Vein endothelial cell (primary cell): ENCODE results near the gene SBSN. TPM values are rescaled to one million over a fixed set of nuclear protein-coding genes. Genes with fewer than 3 reads are reported as not detected.

Experiments
- total RNA-seq: library from RNA; depleted of rRNA; stranded (reverse); fragments of >200 nt; gene quantifications from 2 replicates; pipeline ENCODE4 v1.2.3, GENCODE V29; 2012

SBSN gene
- total RNA-seq, result not detected in 2 replicates

GRCh38 chr19:35528218-35529038 is at the start of gene SBSN:
TSS of gene SBSN (minus strand) at chr19:35528311. CDS start at chr19:35528281, 30 bp downstream.

GRCh38 chr19:35563207-35563829 is 35.2 kb upstream of the SBSN start, which contains the start of gene ATP4A:
TSS of gene ATP4A (minus strand) at chr19:35563658. CDS start at chr19:35563629, 29 bp downstream.

DNA sequence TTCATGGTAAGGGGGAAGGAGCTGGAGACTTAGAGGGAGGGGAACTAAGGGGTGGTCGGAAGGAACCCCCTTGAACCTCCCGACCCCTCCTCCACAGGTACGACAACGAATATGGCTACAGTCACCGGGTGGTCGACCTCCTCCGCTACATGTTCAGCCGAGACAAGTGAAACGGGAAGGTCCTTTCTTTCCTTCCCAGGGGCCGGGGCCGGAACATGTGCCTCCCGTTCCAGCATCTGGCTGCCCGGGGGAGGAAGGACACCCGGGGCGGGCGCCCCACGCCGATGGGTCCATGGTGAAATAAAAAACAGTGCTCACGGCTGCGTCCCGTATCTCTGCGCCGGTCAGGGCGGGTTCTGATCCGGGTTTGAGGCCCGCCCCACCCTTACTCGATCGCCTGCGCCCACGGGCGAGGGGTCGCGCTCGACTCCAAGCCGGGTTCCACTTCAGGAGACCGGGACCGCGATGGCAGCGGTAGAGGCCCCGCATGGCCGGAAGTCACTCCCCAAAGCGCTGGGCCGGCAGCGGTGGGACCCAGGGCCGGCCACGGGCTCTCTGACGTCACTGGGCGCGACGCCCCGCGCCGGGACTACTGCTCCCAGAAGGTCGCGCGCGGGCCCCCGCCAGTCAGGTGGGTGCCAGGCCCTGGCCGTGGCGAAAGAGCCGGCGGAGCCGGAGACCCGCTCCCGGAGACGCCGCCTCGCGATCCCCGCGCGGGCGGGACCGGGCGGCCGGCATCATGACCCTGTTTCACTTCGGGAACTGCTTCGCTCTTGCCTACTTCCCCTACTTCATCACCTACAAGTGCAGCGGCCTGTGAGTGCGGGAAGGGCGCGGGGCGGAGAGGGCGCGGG is 17.1 kb upstream of the SBSN start, which contains the start of gene TMEM147:
TSS of gene TMEM147 (plus strand) at position 626 of the 854 bp plus-strand sequence. CDS start at position 740, 114 bp downstream.

GRCh38 chr19:35533201-35533821 is 5.2 kb upstream of the SBSN start, which contains the start of gene GAPDHS:
TSS of gene GAPDHS (plus strand) at chr19:35533456. CDS start at chr19:35533528, 72 bp downstream.

GRCh38 chr19:35513628-35514281 is 14.4 kb downstream of the SBSN start, which contains the start of gene DMKN:
TSS of gene DMKN (minus strand) at chr19:35513649. CDS start at chr19:35513475, 174 bp downstream.

GRCh38 chr19:35490364-35490763 is 37.7 kb downstream of the SBSN start, which contains the start of gene KRTDAP:
TSS of gene KRTDAP (minus strand) at chr19:35490464. CDS start at chr19:35490442, 22 bp downstream.

Other genes starting within 250 kb of the SBSN start
- under 0.01 TPM in 1 of 2 replicates, not detected in the other for gene HAMP, start 245.8 kb downstream of the SBSN start, total RNA-seq
- not detected in 2 replicates for gene MAG, start 236.2 kb downstream of the SBSN start, total RNA-seq
- 0.19 TPM in 1 of 2 replicates, not detected in the other for gene CD22, start 199.1 kb downstream of the SBSN start, total RNA-seq
- gene FFAR1, start 180.4 kb downstream of the SBSN start, total RNA-seq, result not detected in 2 replicates
- not detected in 2 replicates for gene FFAR3, start 169.9 kb downstream of the SBSN start, total RNA-seq
- gene GPR42, start 157.2 kb downstream of the SBSN start, total RNA-seq, result not detected in 2 replicates
- not detected in 2 replicates for gene FFAR2, start 80.1 kb downstream of the SBSN start, total RNA-seq
- gene KRTDAP, start 37.8 kb downstream of the SBSN start, total RNA-seq, result not detected in 2 replicates
- not detected in 2 replicates for gene DMKN, start 14.7 kb downstream of the SBSN start, total RNA-seq
- gene GAPDHS, start 5.1 kb upstream of the SBSN start, total RNA-seq, result not detected in 2 replicates
- 58.0 and 58.8 TPM in 2 replicates for gene TMEM147, start 17.3 kb upstream of the SBSN start, total RNA-seq
- not detected in 2 replicates for gene ATP4A, start 35.3 kb upstream of the SBSN start, total RNA-seq
- not detected in 2 replicates for gene PMIS2, start 57.9 kb upstream of the SBSN start, total RNA-seq
- 8.5 and 9.1 TPM in 2 replicates for gene HAUS5, start 84.4 kb upstream of the SBSN start, total RNA-seq
- 49.6 and 56.5 TPM in 2 replicates for gene RBM42, start 100.7 kb upstream of the SBSN start, total RNA-seq
- 0.29 and 0.65 TPM in 2 replicates for gene ETV2, start 113.4 kb upstream of the SBSN start, total RNA-seq
- 214 and 293 TPM in 2 replicates for gene COX6B1, start 120.0 kb upstream of the SBSN start, total RNA-seq
- not detected in 2 replicates for gene UPK1A, start 138.2 kb upstream of the SBSN start, total RNA-seq
- not detected in 2 replicates for gene ZBTB32, start 176.2 kb upstream of the SBSN start, total RNA-seq
- 8.5 and 9.4 TPM in 2 replicates for gene KMT2B, start 189.7 kb upstream of the SBSN start, total RNA-seq
- 0.76 and 0.98 TPM in 2 replicates for gene IGFLR1, start 214.1 kb upstream of the SBSN start, total RNA-seq
- gene U2AF1L4, start 217.1 kb upstream of the SBSN start, total RNA-seq, result 2.3 and 2.8 TPM in 2 replicates
- 14.8 and 15.7 TPM in 2 replicates for gene PSENEN, start 217.3 kb upstream of the SBSN start, total RNA-seq
- 12.1 and 16.7 TPM in 2 replicates for gene LIN37, start 220.3 kb upstream of the SBSN start, total RNA-seq
- gene HSPB6, start 228.7 kb upstream of the SBSN start, total RNA-seq, result 0.38 and 0.65 TPM in 2 replicates
- gene PROSER3, start 229.9 kb upstream of the SBSN start, total RNA-seq, result 7.2 and 7.3 TPM in 2 replicates
- 3.3 and 3.7 TPM in 2 replicates for gene ARHGAP33, start 247.3 kb upstream of the SBSN start, total RNA-seq